ENCODE measurements around the gene GTSE1. TPM values are rescaled to one million over a fixed set of nuclear protein-coding genes. Genes with fewer than 3 reads are reported as not detected.
"Not testable (repeated sequence)": the region's sequence is repeated elsewhere in the genome, so short reads cannot be mapped to it uniquely, and the experiment has no call there.

GTSE1 gene
- total RNA-seq, 1 donor from 2014 or later, result 0.95 TPM

DNA sequence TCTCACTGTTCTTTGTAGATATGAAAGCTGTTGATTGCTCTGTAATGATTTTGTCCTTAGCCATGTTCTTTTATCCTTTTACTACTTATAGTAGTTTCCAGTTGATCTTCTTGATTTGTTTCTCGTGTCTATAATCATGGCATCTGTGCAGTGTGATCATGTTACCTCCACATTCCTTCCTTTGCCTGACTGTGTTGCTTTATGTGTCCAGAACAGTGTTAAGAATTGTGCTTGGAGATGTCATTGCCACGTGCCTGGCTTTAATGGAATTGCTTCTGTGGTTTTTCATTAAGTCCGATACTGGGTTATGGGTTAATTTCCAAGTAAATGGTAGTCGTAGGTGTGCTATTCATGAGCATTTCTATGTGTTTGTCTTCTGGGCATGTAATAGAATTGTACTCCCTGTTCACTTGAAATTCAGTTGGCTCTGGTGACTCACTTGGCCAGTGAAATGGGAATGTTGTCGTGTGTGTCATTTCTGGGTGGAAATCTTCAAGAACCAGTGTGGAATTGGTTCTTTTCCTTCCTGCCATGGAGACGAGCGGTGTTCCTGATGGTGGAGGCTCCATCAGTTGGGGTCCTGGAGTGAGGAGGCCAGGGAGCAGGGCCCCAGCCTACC, 6.8 kb downstream of the GTSE1 start:
- Mint-ChIP-seq H3K27me3 (no peaks in the 10 kb centered on the region), H3K4me1 (no peaks in the 10 kb centered on the region), H3K4me3 (no peak overlapping the region), H3K27ac (no peak overlapping the region), H3K36me3 (ENCODE audit: low read depth) (no peaks in the 10 kb centered on the region), H3K9me3 (no peaks in the 10 kb centered on the region)
- CTCF ChIA-PET, result no interaction called here
- TF ChIP-seq, protein P1, sequence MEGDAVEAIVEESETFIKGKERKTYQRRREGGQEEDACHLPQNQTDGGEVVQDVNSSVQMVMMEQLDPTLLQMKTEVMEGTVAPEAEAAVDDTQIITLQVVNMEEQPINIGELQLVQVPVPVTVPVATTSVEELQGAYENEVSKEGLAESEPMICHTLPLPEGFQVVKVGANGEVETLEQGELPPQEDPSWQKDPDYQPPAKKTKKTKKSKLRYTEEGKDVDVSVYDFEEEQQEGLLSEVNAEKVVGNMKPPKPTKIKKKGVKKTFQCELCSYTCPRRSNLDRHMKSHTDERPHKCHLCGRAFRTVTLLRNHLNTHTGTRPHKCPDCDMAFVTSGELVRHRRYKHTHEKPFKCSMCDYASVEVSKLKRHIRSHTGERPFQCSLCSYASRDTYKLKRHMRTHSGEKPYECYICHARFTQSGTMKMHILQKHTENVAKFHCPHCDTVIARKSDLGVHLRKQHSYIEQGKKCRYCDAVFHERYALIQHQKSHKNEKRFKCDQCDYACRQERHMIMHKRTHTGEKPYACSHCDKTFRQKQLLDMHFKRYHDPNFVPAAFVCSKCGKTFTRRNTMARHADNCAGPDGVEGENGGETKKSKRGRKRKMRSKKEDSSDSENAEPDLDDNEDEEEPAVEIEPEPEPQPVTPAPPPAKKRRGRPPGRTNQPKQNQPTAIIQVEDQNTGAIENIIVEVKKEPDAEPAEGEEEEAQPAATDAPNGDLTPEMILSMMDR (IDR thresholded peaks at IDR 0.05), result no peak
- no peak for ATAC-seq (ENCODE audit: low read depth)
- no peak for DNase-seq
- POLR2A ChIA-PET, result no interaction called here
- intact Hi-C loops (cut with micrococcal nuclease), result no loop called here

DNA sequence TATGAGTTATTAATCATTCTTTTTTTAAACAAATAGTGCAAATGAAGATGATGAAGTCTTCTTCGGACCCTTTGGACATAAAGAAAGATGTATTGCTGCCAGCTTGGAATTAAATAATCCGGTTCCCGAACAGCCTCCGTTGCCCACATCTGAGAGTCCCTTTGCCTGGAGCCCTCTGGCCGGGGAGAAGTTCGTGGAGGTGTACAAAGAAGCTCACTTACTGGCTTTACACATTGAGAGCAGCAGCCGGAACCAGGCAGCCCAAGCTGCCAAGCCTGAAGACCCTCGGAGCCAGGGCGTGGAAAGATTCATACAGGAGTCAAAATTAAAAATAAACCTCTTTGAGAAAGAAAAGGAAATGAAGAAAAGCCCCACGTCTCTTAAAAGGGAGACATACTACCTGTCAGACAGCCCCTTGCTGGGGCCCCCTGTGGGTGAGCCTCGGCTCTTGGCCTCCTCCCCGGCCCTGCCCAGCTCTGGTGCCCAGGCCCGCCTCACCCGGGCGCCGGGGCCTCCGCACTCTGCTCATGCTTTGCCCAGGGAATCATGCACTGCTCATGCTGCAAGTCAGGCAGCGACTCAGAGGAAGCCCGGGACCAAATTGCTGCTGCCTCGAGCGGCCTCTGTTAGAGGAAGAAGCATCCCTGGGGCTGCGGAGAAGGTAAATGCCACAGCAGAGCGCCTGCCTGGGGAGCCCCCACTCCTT, 11.8 kb downstream of the GTSE1 start:
- ATAC-seq (ENCODE audit: low read depth) (no peak), DNase-seq (no peak)
- Mint-ChIP-seq H3K36me3 (ENCODE audit: low read depth) (no peaks in the 10 kb centered on the region), H3K4me3 (no peak overlapping the region), H3K4me1 (no peaks in the 10 kb centered on the region), H3K27me3 (no peaks in the 10 kb centered on the region), H3K9me3 (no peaks in the 10 kb centered on the region), H3K27ac (no peak overlapping the region)
- TF ChIP-seq, protein P1 (IDR thresholded peaks at IDR 0.05), result no peak
- ChIA-PET CTCF (no interaction called here), POLR2A (interaction anchor here (0.8 kb wide), 1 partner anchor 12 kb away, joined by 3 read pairs; the partner anchor contains the start of gene GTSE1)
- intact Hi-C loops (cut with micrococcal nuclease), result no loop called here

DNA sequence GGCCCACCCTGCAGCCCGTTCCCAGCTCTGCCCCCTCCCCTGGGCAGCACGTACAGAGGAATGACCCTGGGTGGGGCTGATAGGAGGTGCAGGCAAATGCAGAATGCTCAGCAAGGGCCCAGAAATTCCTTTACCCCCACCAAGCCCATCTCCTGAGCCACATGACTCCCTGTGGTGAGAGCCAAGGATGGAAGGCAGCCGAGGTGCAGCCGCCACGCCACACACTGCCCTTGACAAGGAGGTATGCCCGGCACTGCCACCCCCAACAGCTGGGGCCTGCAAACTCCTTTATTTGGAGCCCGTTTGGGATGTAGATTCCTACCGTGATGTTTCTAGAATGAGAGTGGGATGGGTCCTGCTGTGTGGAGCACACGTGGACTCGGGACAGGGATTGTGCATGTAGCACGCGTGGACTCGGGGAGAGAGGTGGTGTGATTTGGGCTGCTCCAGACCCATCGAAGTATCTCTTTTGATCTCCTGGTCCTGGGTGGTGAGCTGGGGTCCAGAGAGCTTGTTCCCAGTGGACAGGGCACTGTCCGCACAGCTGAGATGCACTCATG, 12.9 kb downstream of the GTSE1 start:
- H3K4me3 Mint-ChIP-seq, result no peak overlapping the region
- no peaks in the 10 kb centered on the region for H3K36me3 Mint-ChIP-seq (ENCODE audit: low read depth)
- ATAC-seq (ENCODE audit: low read depth), result no peak
- TF ChIP-seq, protein P1 (IDR thresholded peaks at IDR 0.05), result no peak
- H3K9me3 Mint-ChIP-seq, result no peaks in the 10 kb centered on the region
- intact Hi-C loops (cut with micrococcal nuclease), result loop anchor here (5.0 kb wide), 2 partner anchors 297 to 312 kb away; no protein-coding TSS in a partner anchor
- no peak overlapping the region for H3K27ac Mint-ChIP-seq
- ChIA-PET CTCF (no interaction called here), POLR2A (no interaction called here)
- no peaks in the 10 kb centered on the region for H3K27me3 Mint-ChIP-seq
- H3K4me1 Mint-ChIP-seq, result no peaks in the 10 kb centered on the region
- no peak for DNase-seq

DNA sequence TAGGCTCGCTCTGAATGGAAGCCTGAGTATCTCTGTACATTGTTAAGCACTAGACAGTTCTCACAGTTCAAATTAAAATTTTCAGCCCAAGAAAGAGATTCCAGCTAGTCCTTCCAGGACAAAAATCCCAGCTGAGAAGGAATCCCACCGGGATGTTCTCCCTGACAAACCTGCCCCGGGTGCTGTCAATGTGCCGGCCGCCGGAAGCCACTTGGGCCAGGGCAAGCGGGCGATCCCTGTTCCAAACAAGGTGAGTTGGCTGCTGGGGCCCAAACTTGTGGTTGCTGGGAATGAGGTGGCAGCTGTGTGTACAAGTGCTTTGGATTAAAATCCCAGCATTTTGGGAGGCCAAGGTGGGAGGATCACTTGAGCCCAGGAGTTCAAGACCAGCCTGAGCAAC, 15.4 kb downstream of the GTSE1 start:
- intact Hi-C loops (cut with micrococcal nuclease), result loop anchor here (5.0 kb wide), 2 partner anchors 300 to 315 kb away; no protein-coding TSS in a partner anchor
- POLR2A ChIA-PET, result no interaction called here
- CTCF ChIA-PET, result interaction anchor here (1.3 to 2.8 kb wide), 4 partner anchors 62 to 306 kb away, joined by 3 to 28 read pairs (median 4); partner anchors contain the start of gene CDPF1
- Mint-ChIP-seq H3K36me3 (ENCODE audit: low read depth) (no peaks in the 10 kb centered on the region), H3K9me3 (no peaks in the 10 kb centered on the region), H3K4me1 (no peaks in the 10 kb centered on the region), H3K27ac (no peak overlapping the region), H3K4me3 (no peak overlapping the region), H3K27me3 (no peaks in the 10 kb centered on the region)
- ATAC-seq (ENCODE audit: low read depth) (no peak), DNase-seq (no peak)
- TF ChIP-seq, protein P1 (IDR thresholded peaks at IDR 0.05), result no peak

DNA sequence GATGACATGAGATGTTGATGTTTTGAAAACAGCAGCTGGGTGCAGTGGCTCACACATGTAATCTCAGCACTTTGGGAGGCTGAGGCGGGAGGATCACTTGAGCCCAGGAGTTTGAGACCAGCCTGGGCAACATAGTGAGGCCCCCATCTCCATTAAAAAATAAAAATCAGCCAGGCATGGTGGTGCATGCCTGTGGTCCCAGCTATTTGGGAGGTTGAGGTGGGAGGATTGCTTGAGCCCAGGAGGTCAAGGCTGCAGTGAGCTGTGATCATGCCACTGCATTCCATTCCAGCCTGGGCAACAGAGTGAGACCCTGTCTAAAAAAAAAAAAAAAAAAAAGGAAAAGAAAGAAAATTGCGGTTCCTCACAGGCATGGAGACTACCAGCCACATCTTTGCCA, 16.2 kb downstream of the GTSE1 start:
- intact Hi-C loops (cut with micrococcal nuclease), result loop anchor here (5.0 kb wide), 2 partner anchors 301 to 316 kb away; no protein-coding TSS in a partner anchor
- H3K27ac Mint-ChIP-seq; DNase-seq; H3K36me3 Mint-ChIP-seq (ENCODE audit: low read depth); POLR2A ChIA-PET; H3K9me3 Mint-ChIP-seq; ATAC-seq (ENCODE audit: low read depth); H3K4me3 Mint-ChIP-seq; H3K27me3 Mint-ChIP-seq; H3K4me1 Mint-ChIP-seq: not testable (repeated sequence)
- CTCF ChIA-PET, result interaction anchor here (0.9 to 2.8 kb wide), 5 partner anchors 22 to 307 kb away, joined by 3 to 28 read pairs (median 3); partner anchors contain the start of gene CDPF1

Data from activated B cell treated with CpG ODN at 0.5 μM for 24 hours (primary cell).